ENCODE measurements around the gene MED12L.

MED12L gene

DNA sequence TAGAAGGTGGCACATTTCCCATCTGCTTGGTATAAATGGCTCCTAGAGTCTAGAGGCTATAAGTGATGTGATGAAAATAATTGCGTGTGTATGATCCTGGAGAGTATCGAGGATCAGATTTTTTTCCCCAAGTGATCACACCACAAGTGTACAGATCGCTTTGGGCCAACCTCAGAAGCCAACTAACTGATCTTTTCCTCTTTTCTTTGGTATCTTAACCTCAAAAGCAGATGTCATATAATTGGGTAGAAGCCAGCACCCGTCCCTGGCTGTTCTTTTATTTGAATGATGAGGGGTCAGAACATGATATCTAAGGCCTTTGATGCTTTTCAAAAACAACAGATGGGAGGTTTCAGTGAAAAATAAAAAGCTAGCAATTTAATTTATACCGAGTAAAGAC is 189.6 kb downstream of the MED12L start:
- ChIA-PET POLR2A (no interaction called here), CTCF (interaction anchor here (0.6 to 9.6 kb wide), 7 partner anchors 14 to 199 kb away, joined by 3 to 310 read pairs (median 3); no protein-coding TSS in a partner anchor)
- TF ChIP-seq CTCF (IDR thresholded peaks at IDR 0.05; ENCODE audit: insufficient read depth, low read length, missing control alignments), result no peak
- H3K4me3 ChIP-seq (ENCODE audit: low read depth, low read length), result no peak overlapping the region
- no peak for DNase-seq (ENCODE audit: low read depth, low spot score)

DNA sequence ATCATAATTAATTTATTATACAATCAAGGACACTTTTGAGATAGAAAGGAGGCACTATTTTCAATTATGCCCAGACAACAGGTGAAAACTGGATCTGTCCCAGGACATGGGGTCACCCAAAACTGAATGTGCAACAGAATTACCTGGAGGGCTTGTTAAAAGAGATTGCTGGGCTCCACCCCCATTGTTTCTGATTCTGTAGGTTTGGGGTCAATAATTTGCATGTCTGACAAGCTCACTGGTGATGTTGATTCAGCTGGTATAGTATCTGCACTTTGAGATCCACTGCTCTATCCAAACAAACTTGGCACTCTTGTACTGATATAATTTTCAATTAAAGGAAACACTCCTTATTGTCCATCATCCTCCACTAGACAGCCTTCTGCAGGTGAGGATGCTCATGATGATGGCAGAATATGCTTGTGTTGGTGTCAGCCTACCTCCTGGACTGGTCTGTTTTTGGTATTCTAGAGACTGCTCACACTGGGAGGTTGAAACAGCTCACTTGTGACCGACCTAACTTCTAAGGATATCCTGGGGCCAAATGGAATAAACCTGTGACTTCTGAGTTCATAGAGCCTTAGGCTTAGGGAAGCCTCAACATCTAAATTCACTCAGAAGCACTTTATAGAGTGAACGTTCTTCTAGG is 190.7 kb downstream of the MED12L start:
- DNase-seq (ENCODE audit: low read depth, low spot score), result no peak
- TF ChIP-seq CTCF (IDR thresholded peaks at IDR 0.05; ENCODE audit: insufficient read depth, low read length, missing control alignments), result no peak
- POLR2A ChIA-PET, result no interaction called here
- no peak overlapping the region for H3K4me3 ChIP-seq (ENCODE audit: low read depth, low read length)
- CTCF ChIA-PET, result interaction anchor here (0.9 to 9.6 kb wide), 7 partner anchors 9 to 197 kb away, joined by 3 to 310 read pairs (median 3); no protein-coding TSS in a partner anchor

DNA sequence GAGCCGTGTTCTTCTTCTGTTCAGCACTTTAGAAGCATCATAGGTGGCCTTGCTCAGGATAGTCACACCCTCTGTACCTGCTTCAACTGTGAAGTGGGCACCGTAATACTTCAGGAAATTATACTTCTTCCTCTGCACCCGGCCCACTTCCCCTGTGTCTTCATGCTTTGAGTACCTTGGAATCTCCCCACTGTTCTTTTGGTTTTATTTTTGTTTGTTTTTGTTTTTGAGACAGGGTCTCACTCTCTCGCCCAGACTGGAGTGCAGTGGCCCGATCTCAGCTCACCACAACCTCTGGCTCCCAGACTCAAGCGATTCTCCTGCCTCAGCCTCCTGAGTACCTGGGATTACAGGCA is 191.2 kb downstream of the MED12L start:
- no peak for DNase-seq (ENCODE audit: low read depth, low spot score)
- CTCF ChIA-PET, result interaction anchor here (1.0 to 9.6 kb wide), 4 partner anchors 9 to 114 kb away, joined by 3 to 310 read pairs (median 97); no protein-coding TSS in a partner anchor

GRCh38 chr3:151278230-151278629 is 192.8 kb downstream of the MED12L start, which contains the start of gene P2RY14:
Gene P2RY14, minus strand, starts transcription at chr3:151278542. Its CDS starts 64,226 bp downstream, at chr3:151214316.
- CTCF ChIA-PET, result interaction anchor here (0.7 to 9.6 kb wide), 9 partner anchors 11 to 641 kb away, joined by 3 to 310 read pairs (median 3); no protein-coding TSS in a partner anchor
- POLR2A ChIA-PET, result interaction anchor here (0.5 kb wide), 1 partner anchor 191 kb away, joined by 3 read pairs; no protein-coding TSS in a partner anchor
- no peak for DNase-seq (ENCODE audit: low read depth, low spot score)
- no peak within 1 kb of the TSS for H3K4me3 ChIP-seq (ENCODE audit: low read depth, low read length)
- TF ChIP-seq CTCF (IDR thresholded peaks at IDR 0.05; ENCODE audit: insufficient read depth, low read length, missing control alignments), result no peak

More for the DNA sequence above, 191.2 kb downstream of the MED12L start:
- no peak for TF ChIP-seq CTCF (IDR thresholded peaks at IDR 0.05; ENCODE audit: insufficient read depth, low read length, missing control alignments)
- POLR2A ChIA-PET, result no interaction called here
- no peak overlapping the region for H3K4me3 ChIP-seq (ENCODE audit: low read depth, low read length)

DNA sequence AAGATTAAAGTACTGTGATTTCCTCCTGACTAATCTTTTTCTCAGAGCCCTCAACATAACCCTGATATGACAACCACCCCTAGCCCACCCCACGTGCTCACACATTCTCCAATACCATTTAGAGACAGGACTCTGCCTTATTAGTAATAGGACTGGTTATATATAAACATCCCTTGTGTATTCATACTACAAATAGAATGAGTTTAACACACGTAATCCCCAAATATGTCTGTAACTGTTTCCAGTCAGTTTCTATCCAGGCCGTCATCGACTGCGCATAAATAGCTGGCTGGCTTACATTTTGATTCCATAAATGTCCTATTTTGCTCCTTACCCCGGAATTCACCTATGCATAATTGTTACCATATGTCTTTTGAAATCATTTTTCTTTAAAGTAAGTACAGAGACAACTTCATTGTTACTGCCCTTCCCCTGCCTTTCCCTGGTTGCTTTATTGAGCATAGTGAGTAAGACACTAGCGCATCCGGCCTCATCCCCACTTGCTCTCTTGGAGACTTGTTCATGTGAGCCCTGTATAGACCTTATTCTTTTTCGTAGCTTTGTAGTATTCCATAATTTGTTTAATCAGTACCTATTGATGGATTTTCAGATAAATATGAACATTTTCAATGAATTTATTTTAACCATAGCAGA is 196.3 kb downstream of the MED12L start:
- H3K4me3 ChIP-seq (ENCODE audit: low read depth, low read length), result no peak overlapping the region
- ChIA-PET CTCF (interaction anchor here (0.8 to 9.6 kb wide), 30 partner anchors 10 to 635 kb away, joined by 3 to 310 read pairs (median 4); no protein-coding TSS in a partner anchor), POLR2A (no interaction called here)
- no peak for TF ChIP-seq CTCF (IDR thresholded peaks at IDR 0.05; ENCODE audit: insufficient read depth, low read length, missing control alignments)
- no peak for DNase-seq (ENCODE audit: low read depth, low spot score)

GRCh38 chr3:151282921-151283320 is 197.5 kb downstream of the MED12L start:
- peak; percentile 35 for TF ChIP-seq CTCF (IDR thresholded peaks at IDR 0.05; ENCODE audit: insufficient read depth, low read length, missing control alignments)
- H3K4me3 ChIP-seq (ENCODE audit: low read depth, low read length), result no peak overlapping the region
- CTCF ChIA-PET, result interaction anchor here (0.7 to 9.6 kb wide), 31 partner anchors 10 to 634 kb away, joined by 3 to 310 read pairs (median 4); no protein-coding TSS in a partner anchor
- POLR2A ChIA-PET, result no interaction called here
- no peak for DNase-seq (ENCODE audit: low read depth, low spot score)

Measured in AG04449 (cell line).